HL-60 (cell line): ENCODE data around the gene PALLD.

Experiments
- DNase-seq, 2 experiments: peaks; one replicate each; pipeline ENCODE4 v3.0.0-alpha.2; 2010 to 2020; ENCODE audit warnings: low read depth in 1 of 2, low spot score in 1 of 2
- H3K27ac ChIP-seq: fragments of 250-450 bp; sonication (Bioruptor Pico); replicated peaks from 2 replicates; pipeline ENCODE4 v1.5.1; 2020; ENCODE audit warnings: mild to moderate bottlenecking, moderate library complexity
- H3K27me3 ChIP-seq: fragments of 250-450 bp; sonication (Bioruptor Pico); 2 replicates; pipeline ENCODE4 v1.5.1; 2021; ENCODE audit warnings: mild to moderate bottlenecking, moderate library complexity; ENCODE audit not compliant: insufficient read depth, poor library complexity, severe bottlenecking
- H3K4me3 ChIP-seq: replicated peaks from 2 replicates; pipeline ENCODE4 v1.5.1; 2011; ENCODE audit warnings: mild to moderate bottlenecking, control low read depth, low read length; ENCODE audit not compliant: insufficient read depth
- CTCF ChIP-seq: IDR thresholded peaks from one replicate; pipeline ENCODE4 v1.5.1; 2011; ENCODE audit warnings: low read length, control low read depth, inconsistent platforms; ENCODE audit not compliant: insufficient read depth
- GABPA ChIP-seq: IDR thresholded peaks from 2 replicates; pipeline ENCODE4 v1.6.1; 2012; ENCODE audit warnings: low read depth
- POLR2AphosphoS5 ChIP-seq: IDR thresholded peaks from 2 replicates; pipeline ENCODE4 v1.6.1; 2012; ENCODE audit warnings: low read depth
- SPI1 ChIP-seq: IDR thresholded peaks from 2 replicates; pipeline ENCODE4 v1.6.1; 2012; ENCODE audit warnings: low read depth, mild to moderate bottlenecking, borderline replicate concordance
- TF ChIP-seq, protein P1 (sequence below): IDR thresholded peaks from 2 replicates; pipeline ENCODE4 v1.6.1; 2012; ENCODE audit warnings: low read depth; ENCODE audit not compliant: insufficient replicate concordance

The PALLD gene

DNA sequence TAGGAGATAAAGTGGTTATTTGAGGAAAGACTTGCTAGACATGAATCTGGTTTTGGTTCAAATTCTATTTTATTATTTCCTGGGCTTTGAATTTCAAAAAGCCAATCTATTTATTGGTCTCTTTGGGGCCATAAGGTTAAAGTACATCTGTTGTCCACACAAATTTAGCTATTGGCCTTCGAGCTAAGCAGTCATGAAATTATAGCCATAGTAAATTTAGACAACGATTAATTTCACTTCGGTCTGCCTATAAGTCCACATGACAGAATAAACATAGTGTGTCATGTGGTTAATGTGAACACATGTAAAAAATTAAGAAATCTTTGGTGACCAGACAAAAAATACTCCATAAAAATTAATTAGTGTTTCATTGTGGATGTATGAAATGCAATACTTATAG lies 161.9 kb downstream of the PALLD start:
- Histone ChIP-seq H3K27ac (no peak overlapping the region), H3K4me3 (no peak overlapping the region), H3K27me3 (no peaks in the 10 kb centered on the region)
- TF ChIP-seq, protein P1, sequence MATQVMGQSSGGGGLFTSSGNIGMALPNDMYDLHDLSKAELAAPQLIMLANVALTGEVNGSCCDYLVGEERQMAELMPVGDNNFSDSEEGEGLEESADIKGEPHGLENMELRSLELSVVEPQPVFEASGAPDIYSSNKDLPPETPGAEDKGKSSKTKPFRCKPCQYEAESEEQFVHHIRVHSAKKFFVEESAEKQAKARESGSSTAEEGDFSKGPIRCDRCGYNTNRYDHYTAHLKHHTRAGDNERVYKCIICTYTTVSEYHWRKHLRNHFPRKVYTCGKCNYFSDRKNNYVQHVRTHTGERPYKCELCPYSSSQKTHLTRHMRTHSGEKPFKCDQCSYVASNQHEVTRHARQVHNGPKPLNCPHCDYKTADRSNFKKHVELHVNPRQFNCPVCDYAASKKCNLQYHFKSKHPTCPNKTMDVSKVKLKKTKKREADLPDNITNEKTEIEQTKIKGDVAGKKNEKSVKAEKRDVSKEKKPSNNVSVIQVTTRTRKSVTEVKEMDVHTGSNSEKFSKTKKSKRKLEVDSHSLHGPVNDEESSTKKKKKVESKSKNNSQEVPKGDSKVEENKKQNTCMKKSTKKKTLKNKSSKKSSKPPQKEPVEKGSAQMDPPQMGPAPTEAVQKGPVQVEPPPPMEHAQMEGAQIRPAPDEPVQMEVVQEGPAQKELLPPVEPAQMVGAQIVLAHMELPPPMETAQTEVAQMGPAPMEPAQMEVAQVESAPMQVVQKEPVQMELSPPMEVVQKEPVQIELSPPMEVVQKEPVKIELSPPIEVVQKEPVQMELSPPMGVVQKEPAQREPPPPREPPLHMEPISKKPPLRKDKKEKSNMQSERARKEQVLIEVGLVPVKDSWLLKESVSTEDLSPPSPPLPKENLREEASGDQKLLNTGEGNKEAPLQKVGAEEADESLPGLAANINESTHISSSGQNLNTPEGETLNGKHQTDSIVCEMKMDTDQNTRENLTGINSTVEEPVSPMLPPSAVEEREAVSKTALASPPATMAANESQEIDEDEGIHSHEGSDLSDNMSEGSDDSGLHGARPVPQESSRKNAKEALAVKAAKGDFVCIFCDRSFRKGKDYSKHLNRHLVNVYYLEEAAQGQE = no peak
- no peak for TF ChIP-seq CTCF
- TF ChIP-seq POLR2AphosphoS5 = no peak
- no peak for TF ChIP-seq GABPA
- no peak for TF ChIP-seq SPI1
- no peak for DNase-seq

DNA sequence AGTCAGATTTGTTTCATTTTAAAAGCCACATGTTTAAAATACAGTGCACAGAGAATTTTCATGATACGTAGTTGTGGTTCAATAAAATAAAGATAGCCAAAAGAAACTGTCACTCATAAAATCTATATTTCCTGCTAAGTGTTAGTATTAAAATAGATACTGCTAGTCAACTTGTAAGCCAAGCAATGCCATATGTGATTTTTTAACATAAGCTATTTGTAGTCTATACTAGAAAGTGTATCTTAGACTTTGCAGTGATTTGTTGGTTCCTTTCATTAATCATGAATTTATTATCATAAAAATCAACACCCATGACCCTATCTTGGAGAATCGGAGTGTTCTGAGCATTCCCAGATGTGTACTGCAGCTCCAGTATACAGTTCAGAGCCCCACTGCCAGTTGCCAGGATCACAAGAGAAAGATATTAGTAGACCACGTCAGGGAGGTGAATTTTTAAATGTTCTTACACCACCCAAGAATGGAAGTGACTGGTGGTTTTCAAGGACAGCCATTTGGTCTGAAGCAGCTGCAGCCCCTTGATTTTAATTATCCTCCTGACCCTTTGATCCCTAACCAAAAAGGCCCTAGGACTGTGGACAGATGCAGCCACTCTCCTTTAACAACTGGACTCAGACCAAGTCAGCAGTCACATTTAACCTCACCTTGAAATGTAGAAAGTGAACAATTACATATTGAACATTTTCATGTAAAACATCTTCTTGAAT lies 163.1 kb downstream of the PALLD start:
- no peak overlapping the region for H3K27ac ChIP-seq

DNA sequence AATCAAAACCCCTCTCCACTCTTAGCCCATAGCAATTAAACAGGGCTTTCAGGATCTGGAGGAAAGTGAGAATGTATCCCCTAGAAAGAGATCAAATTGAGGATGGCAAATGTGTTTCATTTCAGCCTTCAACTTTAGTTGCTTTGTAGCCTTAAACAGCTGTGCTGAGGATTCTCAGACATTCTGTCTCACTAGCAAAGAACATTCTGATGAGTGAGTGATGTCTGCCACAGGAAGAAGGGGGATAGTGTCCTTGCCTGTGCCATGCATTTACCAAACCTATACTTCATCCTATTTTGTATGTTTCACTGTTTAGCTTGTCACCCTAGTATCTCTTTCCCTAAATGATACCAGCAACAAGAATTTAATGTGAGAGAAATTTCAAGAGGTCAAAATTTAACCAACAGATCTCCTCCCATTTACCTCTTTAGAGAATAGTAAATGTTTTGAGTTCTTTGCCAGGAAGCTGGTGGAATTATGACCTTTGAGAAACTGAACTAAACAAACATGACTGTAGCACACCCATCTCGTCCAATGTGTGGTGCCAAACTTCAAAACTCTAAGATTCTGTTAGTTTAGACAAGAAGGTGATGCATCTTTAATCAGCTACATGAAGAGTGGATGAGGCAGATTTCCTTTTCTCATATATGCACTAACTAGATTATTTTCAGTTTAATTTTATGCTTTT lies 165.6 kb downstream of the PALLD start:
- Histone ChIP-seq H3K4me3 (no peak overlapping the region), H3K27me3 (peaks cover 5% of the 10 kb centered on the region), H3K27ac (no peak overlapping the region)
- TF ChIP-seq GABPA (no peak), SPI1 (no peak)
- DNase-seq = no peak

More for the DNA sequence above, 163.1 kb downstream of the PALLD start:
- Histone ChIP-seq H3K4me3 (no peak overlapping the region), H3K27me3 (no peaks in the 10 kb centered on the region)
- TF ChIP-seq POLR2AphosphoS5 (no peak), GABPA (no peak), CTCF (no peak), SPI1 (no peak)
- TF ChIP-seq, protein P1 = no peak
- no peak for DNase-seq

DNA sequence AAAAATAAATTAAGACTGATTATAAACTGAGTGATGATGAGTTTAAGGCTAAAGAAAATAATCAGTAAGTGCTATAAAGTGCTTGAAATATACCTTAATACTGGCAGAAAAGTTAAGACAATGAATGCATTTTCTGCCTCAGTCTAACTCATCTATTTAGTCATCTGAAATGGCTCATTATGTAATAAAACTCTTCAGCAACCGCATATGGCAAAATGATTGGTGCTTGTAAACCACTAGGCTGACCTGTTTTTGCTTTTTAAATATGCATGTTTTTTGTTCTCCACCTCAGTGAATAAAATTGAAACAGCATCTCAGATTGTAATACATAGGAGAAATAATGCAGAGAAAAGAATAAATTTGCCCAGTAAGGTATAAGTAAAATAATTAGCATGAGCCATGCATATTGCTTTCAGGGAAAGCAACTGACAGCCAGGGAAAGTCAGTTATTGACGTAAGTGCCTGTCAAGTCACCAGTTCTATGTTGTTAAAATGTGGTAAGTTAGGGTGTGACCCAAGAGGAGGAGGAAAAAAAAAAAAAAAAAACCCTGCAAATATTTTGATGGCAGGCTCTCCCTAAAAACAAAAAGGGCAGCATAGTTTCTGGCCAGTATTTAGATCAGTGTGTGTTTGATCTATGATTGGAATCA lies 167.5 kb downstream of the PALLD start:
- no peak overlapping the region for H3K27ac ChIP-seq
- TF ChIP-seq SPI1 = no peak
- TF ChIP-seq, protein P1 = no peak
- TF ChIP-seq GABPA = no peak
- TF ChIP-seq POLR2AphosphoS5 = no peak
- no peak for TF ChIP-seq CTCF
- no peak for DNase-seq
- H3K27me3 ChIP-seq = peaks cover 5% of the 10 kb centered on the region
- H3K4me3 ChIP-seq = no peak overlapping the region
